Psoas muscle (tissue), 8 donors: ENCODE measurements around the gene AGPAT3. TPM values are rescaled to one million over a fixed set of nuclear protein-coding genes. Genes with fewer than 3 reads are reported as not detected.
A peak's percentile ranks its signal among the peaks of the same experiment; 100 is the strongest.

Experiments
- ATAC-seq, 4 donors: fragments of 200-7000 bp; cut with Tn5 transposase; one replicate each; pipeline ENCODE4 v1.9.1; 2020; ENCODE audit warnings: moderate library complexity in 3 of 4, mild to moderate bottlenecking in 2 of 4
- DNase-seq, 2 donors: peaks; one replicate each; pipeline ENCODE4 v3.0.0-alpha.2; 2020
- H3K27ac ChIP-seq: fragments of 200-600 bp; one replicate; pipeline ENCODE4 v1.8.0; 2022
- H3K27me3 ChIP-seq, 3 donors: fragments of 200-600 bp in 1 of 3; one replicate each; pipeline versions ENCODE4 v1.6.1 to v1.8.0; 2013 to 2022; ENCODE audit warnings: low read length in 2 of 3, mild to moderate bottlenecking in 2 of 3, moderate library complexity in 1 of 3; ENCODE audit not compliant: insufficient read depth in 3 of 3
- H3K36me3 ChIP-seq, 2 donors: fragments of 200-600 bp in 1 of 2; one replicate each; pipeline versions ENCODE4 v1.6.1 to v1.8.0; 2013 to 2022; ENCODE audit warnings: low read depth in 1 of 2, mild to moderate bottlenecking in 1 of 2, moderate library complexity in 1 of 2; ENCODE audit not compliant: insufficient read depth in 1 of 2
- H3K4me1 ChIP-seq: fragments of 200-600 bp; one replicate; pipeline ENCODE4 v1.8.0; 2022
- H3K4me3 ChIP-seq: fragments of 200-600 bp; one replicate; pipeline ENCODE4 v1.8.0; 2022; ENCODE audit warnings: mild to moderate bottlenecking
- H3K9me3 ChIP-seq: fragments of 200-600 bp; one replicate; pipeline ENCODE4 v1.8.0; 2022
- CTCF ChIP-seq: fragments of 200-600 bp; IDR thresholded peaks from one replicate; pipeline ENCODE4 v1.8.0; 2022; ENCODE audit warnings: antibody characterized with exemption
- WGBS, 3 donors: extraction: QIAGEN DNeasy Blood & Tissue Kit; methylation state at CpG; one replicate each; pipeline versions ENCODE4 v1.1.6 to v1.1.7; 2013; 5-methylcytosine and 5-hydroxymethylcytosine counted together
- intact Hi-C, 2 donors: fragments of 100-400 bp; cut with DNase I; formaldehyde crosslinking; loops; one replicate each; pipeline versions ENCODE4 v1.11.0 to v1.14.2; 2022
- polyA plus RNA-seq, 3 donors: library from polyadenylated mRNA; stranded (reverse); fragments of 200-250 nt; gene quantifications; one replicate each; pipeline ENCODE4 v1.2.3, GENCODE V29; 2013
- total RNA-seq, 4 donors: library from RNA; stranded (reverse); fragmentation: NEBNext Ultra II Directional in 2 of 4; extraction: Animal tissue kit (Norgen Biotek cat#: 25700) in 2 of 4; gene quantifications; one replicate each; pipeline versions ENCODE4 v1.2.1 to v1.2.4, GENCODE V29; 2021 to 2023
- donor health status: healthy with polysubstance abuse.
- donor health status: DM: no; HTN: no; CAD: no; lungs with moderate emphysema.
- donor health status: Bipolar disorder and iron deficiency.
- donor health status: healthy.
- donor health status: DM: yes; HTN: yes; CAD: no.
- donor health status: DM: no; HTN: no; CAD: no.
- donor health status: DM: no; HTN: no; CAD: no.
- donor health status: DM: yes; HTN: yes; CAD: no.

The AGPAT3 gene
- total and polyA plus RNA-seq, 7 donors: 28.4 to 117 (median 50.7) TPM

GRCh38 chr21:43950481-43950880 lies 85.5 kb downstream of the AGPAT3 start:
- Histone ChIP-seq H3K27me3 (no peaks in the 10 kb centered on the region), H3K4me3 (no peak overlapping the region), H3K4me1 (peaks cover 27% of the 10 kb centered on the region), H3K27ac (no peak overlapping the region), H3K9me3 (peaks cover 10% of the 10 kb centered on the region), H3K36me3 (no peaks in the 10 kb centered on the region)
- WGBS, 3 donors: 94 to 96% (median 96%) methylated on average over 19 of the region's 19 CpGs
- ATAC-seq (no peak), DNase-seq (peak in 1 of 2 donors; percentile 12)
- intact Hi-C loops: no loop called here
- no peak for TF ChIP-seq CTCF

GRCh38 chr21:43950936-43951335 lies 85.9 kb downstream of the AGPAT3 start:
- ATAC-seq (no peak), DNase-seq (peak in 1 of 2 donors; percentile 12)
- Histone ChIP-seq H3K36me3 (no peaks in the 10 kb centered on the region), H3K4me1 (peaks cover 28% of the 10 kb centered on the region), H3K4me3 (no peak overlapping the region), H3K27ac (no peak overlapping the region), H3K27me3 (no peaks in the 10 kb centered on the region), H3K9me3 (peaks cover 10% of the 10 kb centered on the region)
- WGBS, 3 donors: 82 to 87% (median 86%) methylated on average over 13 of the region's 13 CpGs
- intact Hi-C loops: no loop called here
- no peak for TF ChIP-seq CTCF

GRCh38 chr21:43951911-43952703 lies 87.1 kb downstream of the AGPAT3 start:
- WGBS, 3 donors: 92 to 93% (median 92%) methylated on average over 27 of the region's 27 CpGs

GRCh38 chr21:43953021-43953420 lies 88.0 kb downstream of the AGPAT3 start:
- Histone ChIP-seq H3K4me1 (peaks cover 41% of the 10 kb centered on the region), H3K9me3 (peaks cover 10% of the 10 kb centered on the region), H3K27ac (peak overlapping the region; percentile 51), H3K27me3 (no peaks in the 10 kb centered on the region), H3K4me3 (no peak overlapping the region), H3K36me3 (no peaks in the 10 kb centered on the region)
- TF ChIP-seq CTCF: no peak
- WGBS, 3 donors: 19 to 40% (median 31%) methylated on average over 17 of the region's 17 CpGs
- ATAC-seq (peak; percentile 69 to 88 (median 86)), DNase-seq (peak; percentile 47 to 87)
- intact Hi-C loops: no loop called here

More at GRCh38 chr21:43951911-43952703, 87.1 kb downstream of the AGPAT3 start:
- Histone ChIP-seq H3K9me3 (peaks cover 10% of the 10 kb centered on the region), H3K4me1 (peaks cover 39% of the 10 kb centered on the region), H3K36me3 (no peaks in the 10 kb centered on the region), H3K27ac (no peak overlapping the region), H3K4me3 (no peak overlapping the region), H3K27me3 (no peaks in the 10 kb centered on the region)
- peak in 1 of 2 donors; percentile 3 for DNase-seq
- intact Hi-C loops: no loop called here
- no peak for TF ChIP-seq CTCF
- no peak for ATAC-seq
